AG08396 (cell line): ENCODE results near the gene GAL3ST3.
A peak's percentile ranks its signal among the peaks of the same experiment; 100 is the strongest.
"Not testable (repeated sequence)": the region's sequence is repeated elsewhere in the genome, so short reads cannot be mapped to it uniquely, and the experiment has no call there.

ENCODE experiments used
- DNase-seq: peaks from one replicate; pipeline ENCODE4 v3.0.0; 2012; ENCODE audit warnings: low spot score, mixed read lengths

The GAL3ST3 gene, protein sequence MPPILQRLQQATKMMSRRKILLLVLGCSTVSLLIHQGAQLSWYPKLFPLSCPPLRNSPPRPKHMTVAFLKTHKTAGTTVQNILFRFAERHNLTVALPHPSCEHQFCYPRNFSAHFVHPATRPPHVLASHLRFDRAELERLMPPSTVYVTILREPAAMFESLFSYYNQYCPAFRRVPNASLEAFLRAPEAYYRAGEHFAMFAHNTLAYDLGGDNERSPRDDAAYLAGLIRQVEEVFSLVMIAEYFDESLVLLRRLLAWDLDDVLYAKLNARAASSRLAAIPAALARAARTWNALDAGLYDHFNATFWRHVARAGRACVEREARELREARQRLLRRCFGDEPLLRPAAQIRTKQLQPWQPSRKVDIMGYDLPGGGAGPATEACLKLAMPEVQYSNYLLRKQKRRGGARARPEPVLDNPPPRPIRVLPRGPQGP

DNA sequence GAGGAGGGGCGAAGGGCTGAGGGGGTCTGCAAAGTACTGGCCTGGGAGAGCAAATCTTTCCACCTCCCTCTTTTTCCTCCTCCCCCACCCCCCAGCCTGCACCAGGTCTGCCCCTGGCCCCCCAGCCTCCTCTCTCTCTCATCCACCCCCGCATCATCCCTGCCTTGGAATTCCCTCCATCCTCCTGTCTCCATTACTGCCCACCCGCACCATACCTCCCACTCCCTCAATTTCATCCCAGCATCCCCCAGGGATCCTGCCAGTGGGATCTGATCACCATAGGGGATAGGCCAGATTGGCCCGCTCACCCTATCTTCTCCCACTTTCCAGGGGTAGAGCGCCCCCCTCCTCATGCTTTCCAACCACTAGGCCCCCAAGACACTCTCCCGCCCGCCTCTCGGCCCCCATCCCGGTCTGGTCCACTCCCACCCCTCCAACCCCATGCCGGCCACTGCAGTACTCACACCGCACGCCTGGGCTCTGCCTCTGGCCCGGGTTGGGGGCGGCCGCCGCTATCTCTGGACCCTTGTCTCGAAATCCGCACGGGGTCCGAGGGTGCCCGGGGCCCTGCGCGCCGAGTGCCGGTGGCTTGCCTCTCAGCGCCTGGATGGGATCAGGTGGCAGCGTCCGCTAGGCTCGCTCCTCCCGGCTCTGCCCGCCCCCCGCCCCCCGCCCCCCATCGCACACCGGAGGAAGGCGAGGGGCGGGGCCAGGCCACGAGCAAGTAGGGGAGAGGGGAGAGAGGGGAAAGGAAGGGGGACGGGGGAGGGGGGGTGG lies at the start of gene GAL3ST3:
TSS of gene GAL3ST3 (minus strand) at position 615 of the 777 bp plus-strand sequence. CDS start 3,746 bp downstream, outside the sequence.
- no peak for DNase-seq

DNA sequence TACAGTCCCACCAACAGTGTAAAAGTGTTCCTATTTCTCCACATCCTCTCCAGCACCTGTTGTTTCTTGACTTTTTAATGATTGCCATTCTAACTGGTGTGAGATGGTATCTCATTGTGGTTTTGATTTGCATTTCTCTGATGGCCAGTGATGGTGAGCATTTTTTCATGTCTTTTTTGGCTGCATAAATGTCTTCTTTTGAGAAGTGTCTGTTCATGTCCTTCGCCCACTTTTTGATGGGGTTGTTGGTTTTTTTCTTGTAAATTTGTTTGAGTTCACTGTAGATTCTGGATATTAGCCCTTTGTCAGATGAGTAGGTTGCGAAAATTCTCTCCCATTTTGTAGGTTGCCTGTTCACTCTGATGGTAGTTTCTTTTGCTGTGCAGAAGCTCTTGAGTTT lies 43.2 kb upstream of the GAL3ST3 start:
- not testable (repeated sequence) for DNase-seq

DNA sequence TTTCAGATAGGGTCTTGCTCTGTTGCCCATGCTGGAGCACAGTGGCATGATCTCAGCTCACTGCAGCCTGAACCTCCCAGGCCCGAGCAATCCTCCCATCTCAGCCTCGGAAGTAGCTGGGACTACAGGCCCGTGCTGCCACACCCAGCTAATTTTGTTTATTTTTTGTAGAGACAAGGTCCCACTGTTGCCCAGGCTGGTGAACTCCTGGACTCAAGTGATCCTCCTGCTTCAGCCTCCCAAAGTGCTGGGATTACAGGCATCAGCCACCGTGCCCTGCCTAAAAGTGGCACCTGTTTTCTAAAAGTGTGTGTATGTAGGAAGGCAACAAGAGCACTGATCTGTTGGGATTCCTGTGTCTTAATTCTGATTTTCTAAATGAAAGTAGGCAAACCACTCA lies 41.3 kb upstream of the GAL3ST3 start:
- DNase-seq, result no peak

DNA sequence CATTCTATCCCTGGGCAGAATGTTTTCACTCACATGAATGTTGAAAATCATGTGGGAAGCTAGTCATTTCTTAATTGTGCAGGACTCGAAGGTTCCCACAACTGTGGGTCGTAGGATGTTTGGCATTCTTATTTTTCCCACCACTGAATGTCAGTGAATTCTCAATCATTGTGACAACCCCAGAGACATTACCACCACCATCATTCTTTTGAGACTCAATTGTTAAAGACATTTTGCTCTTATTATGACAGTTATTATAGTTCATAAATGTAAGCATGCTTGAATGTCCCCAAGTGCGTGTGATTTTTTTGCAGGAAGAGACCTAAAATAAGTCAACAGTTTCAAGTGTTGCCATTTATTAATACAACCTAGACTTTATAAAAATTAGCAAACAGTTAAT lies 40.1 kb upstream of the GAL3ST3 start:
- DNase-seq, result no peak

DNA sequence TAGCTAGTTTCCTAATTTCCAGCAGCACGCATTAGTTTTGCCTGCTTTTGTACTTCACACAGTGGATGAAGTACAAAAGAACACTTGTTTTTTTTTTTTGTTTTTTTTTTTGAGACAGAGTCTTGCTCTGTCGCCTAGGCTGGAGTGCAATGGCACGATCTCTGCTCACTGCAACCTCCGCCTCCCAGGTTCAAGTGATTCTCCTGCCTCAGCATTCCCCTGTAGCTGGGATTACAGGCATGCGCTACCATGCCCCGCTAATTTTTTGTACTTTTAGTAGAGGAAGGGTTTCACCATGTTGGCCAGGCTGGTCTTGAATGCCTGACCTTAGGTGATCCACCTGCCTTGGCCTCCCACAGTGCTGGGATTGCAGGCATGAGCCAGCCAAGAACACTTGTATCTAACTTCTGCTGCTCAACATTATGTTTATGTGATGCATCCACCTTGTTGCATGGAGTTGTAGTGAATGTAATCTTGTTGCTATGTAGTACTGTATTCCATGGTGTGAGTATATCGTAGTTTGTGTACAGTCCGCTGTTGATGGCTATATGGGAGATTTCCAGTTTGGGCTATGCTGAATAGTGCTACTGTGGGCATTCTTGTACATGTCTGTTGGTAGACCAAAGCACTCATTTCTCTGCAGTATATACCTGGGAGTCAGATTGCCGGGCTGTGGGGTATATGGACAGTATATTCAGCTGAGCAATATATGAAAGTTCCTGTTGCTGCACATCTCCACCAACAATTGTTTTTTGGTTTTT lies 38.4 kb upstream of the GAL3ST3 start:
- DNase-seq, result no peak

DNA sequence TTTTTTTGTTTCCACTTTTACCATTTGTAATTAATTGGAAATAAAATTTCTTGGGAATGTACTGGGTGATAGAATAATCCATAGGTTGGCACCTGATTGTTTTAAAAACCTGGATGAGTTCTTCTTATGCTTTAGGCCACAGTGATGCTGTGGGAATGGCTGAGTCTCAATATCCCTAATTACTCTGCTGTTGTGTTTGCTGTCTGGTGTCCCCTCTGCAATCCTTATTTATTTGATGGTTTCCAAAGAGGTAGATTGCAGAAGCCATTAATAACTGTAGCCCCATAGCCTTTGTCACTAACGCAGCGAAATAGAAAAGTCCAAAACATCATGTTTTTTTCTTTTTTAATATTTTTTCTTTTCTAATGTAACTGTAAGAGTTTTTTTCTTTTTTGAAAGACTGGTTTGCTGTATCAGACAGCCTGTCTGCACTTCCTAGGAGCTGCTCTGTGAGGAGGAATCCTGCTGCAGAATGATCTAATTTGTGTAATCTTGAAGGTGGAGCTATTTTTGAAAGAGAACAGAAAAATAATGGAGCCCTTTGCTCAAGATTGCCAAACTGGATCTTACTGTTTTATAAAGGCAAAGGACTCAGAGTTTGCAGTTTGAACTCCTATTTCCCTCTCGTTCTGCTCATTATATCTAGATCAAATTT lies 36.0 kb upstream of the GAL3ST3 start:
- DNase-seq, result no peak

DNA sequence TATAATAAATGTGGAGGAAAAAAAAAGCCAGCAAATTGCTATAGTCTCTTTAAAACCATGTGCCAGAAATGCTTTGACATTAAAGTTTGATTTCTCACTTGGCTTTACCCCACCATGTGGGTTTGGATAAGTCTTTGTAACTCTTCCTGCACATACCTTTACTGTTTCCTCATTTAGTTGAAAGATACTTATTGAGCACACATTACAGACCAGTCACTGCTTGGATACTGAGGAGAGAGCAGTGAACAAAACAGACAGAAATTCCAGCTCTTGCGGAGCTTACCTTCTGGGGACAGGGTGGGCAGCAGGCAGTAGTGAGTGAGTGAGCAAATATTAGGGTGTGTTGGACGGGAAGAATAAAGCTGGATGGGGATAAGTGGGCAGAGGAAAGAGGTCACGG lies 34.8 kb upstream of the GAL3ST3 start:
- DNase-seq, result no peak

DNA sequence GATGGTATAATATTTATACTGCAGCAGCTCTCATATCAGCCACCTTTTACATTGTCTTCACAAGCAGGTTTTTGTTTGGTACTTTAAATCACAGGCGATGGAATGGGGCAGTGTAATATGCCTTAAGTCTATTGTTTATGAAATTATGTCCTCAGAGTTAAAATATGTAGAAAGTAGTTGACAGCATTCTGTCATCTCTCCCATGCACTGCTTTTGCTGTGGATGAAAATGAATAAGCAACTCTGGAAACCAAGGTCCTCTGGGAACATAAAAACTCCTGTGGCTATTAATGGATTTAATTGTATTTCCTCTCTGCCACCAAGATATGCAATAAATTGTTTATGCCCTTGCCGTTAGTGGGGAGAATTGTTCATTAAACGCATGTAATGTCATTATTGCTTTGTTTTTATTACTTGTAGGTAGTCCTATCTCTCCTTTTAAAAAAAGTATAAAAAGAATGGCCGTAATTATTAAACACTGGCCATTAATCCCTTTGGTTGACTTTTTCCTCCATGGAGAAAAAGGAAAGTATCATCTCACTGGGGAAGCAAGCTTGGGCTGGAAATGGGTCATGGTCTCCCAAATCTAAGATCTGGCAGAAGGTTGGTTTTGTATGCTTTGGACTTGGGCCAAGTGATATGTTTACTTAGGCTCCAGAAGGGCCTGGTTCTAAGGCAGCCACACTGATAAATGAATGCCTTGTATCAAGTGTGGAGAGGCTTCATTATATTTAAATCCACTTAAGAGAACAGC lies 34.2 kb upstream of the GAL3ST3 start:
- no peak for DNase-seq

DNA sequence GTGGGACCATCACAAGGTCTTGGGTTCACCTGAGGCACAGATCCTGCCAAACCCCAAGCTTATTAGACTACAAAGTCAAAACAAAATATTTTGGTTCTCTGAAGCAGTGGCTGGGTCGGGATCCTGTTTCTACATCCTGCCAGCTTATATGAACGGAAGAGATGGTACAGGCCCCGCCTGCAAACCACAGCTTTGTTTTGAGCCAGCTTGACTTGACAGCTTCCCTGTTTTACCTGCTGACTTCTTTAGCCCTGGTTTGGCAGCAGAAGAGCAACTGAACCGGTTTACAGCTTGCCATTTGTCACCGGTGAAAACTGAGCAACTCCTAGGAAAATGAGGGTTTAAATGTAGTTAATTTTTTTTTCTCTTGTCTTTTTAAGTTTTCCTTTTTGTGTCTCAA lies 32.5 kb upstream of the GAL3ST3 start:
- no peak for DNase-seq

DNA sequence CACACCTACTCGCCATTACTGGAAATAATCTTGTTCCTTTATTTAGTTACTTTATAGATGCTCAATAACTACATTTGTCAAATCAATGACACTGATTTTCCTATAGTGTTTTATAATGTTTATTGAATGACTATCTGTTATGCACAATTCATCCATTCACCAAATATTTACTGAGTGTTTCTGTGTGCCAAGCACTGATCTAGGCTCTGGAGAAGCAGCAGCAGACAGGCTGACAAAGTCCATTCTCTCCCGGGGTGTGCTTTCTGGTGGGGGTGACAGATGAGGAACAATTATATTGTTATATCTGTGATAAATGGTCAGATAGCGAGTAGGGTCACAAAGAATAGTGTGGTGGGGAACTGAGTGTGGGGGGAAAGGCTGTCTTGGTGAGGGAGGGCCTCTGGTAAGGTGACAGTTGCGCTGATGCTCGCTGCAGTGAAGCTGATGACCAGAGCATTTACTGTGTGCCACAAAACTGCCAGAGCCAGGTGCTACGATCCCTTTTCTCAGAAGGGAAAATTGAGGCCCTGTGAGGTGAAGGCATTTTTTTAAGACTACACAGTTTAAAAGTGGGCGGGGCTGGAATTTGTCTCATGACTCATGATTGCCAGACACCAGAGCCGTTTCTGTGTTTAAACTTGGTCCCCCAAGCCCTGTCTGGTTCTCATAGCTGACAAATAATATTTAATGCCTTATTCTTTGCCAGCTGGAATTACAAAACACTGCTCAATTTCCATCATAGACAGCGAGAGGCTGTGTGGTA lies 31.3 kb upstream of the GAL3ST3 start:
- peak; percentile 80 for DNase-seq

DNA sequence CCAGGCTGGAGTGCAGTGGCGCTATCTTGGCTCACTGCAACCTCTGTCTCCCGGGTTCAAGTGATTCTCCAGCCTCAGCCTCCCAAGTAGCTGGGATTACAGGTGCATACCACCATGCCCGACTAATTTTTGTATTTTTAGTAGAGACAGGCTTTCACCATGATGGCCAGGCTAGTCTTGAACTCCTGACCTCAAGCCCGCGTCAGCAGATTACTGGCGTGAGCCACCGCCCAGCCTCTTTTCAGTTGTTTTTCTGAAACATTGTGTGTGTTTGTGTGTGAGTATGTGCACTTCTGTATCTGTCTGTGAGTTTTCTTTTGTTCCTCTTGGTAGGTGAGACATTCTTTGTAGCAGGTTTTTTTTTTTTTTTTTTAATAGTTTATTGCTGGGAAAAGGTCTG lies 30.0 kb upstream of the GAL3ST3 start:
- DNase-seq, result not testable (repeated sequence)

DNA sequence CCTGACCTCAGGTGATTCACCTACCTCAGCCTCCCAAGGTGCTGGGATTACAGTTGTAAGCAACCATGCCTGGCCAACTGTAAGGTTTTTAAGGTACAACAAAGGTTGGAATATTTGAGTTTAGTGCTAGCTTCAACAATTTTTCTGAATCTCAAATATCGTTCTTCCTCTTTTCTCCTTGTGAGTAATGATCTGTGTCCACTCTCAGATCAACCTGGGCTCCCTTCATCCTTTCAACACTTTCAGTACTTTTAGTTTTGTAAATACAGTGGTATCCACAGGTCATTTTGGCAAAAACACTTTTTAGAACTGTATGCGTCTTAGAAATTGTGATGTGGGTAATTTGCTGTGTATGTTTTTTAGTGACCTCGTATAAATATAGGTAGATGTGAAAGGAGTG lies 29.0 kb upstream of the GAL3ST3 start:
- no peak for DNase-seq

DNA sequence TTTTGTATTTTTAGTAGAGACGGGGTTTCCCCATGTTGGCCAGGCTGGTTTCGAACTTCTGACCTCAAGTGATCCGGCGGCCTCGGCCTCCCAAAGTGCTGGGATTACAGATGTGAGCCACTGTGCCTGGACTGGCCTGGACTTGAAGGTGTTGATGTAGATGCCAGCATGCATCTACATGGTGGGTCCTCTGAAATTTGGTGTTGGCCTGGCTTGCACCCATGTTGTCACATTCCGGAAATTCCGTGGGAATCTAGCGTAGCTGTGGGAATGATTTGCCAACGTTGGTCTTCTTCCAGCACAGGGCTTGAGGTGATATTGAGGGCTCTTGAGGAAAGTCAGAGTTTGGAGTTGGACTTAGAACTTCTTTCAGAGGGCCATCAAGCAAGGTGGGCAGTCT lies 27.6 kb upstream of the GAL3ST3 start:
- DNase-seq, result no peak

DNA sequence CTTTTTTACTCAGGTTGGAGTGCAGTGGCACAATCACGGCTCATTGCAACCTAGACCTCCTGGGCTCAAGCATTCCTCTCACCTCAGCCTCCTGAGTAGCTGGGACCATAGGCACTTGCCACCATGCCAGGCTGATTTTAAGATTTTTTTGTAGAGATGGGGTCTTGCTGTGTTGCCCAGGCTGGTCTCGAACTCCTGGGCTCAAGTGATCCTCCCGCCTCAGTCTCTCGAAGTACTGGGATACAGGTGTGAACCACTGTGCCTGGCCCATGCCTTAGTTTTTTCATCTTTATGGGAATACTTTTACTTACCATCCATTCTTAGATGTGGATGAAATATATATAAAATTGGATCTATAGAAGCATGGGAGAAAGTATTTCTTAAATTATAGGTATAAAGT lies 26.3 kb upstream of the GAL3ST3 start:
- no peak for DNase-seq

DNA sequence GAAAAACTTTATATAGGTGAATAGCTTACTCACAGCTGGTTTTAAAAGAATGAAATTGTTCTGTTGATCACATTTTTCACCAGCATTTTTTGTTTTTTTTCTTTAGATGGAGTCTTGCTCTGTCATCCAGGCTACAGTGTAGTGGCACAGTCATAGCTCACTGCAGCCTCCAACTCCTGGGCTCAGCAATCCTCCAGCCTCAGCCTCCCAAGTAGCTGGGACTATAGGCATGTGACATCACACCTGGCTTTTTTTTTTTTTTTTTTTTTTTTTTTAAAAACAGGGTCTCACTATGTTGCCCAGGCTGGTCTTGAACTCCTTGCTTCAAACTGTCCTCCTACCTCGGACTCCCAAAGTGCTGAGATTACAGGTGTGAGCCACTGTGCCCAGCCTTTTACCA lies 24.7 kb upstream of the GAL3ST3 start:
- no peak for DNase-seq

DNA sequence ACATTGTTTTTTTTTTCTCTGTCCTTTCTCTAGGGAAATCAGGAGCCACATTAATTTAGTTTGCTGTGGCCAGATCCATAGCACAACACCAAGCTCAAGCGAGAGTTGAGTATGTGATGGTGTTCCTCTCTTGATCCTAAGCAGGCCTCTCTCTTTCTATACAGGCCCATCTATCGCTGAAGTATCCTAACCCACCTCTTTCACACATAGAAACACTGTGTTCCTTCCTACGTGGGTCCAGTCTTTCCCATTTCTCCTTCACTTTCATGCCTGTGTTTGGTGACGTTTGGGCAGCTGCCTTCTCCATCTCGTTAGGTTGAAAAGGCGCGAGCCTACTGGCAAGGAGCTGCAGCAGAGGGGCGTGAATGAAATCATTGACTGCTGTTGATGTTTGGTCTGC lies 23.6 kb upstream of the GAL3ST3 start:
- DNase-seq, result no peak

DNA sequence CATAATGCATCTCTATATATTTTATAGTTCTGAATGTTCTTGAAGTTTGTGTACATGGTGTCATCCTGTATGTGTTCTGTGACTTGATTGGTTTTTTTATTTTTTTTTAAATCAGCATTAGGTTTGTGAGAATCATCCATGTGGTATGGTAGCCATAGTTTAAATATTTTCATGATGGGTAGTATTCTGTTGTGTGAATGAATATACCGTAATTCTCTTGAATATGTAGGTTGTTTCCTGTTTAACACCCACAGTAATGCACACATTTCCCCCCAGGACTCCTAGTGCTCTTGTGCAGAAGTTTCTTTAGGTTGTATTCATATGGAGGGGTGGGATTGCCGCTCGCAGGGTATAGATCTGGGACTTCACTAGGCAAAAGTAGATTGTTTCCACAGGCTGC lies 23.1 kb upstream of the GAL3ST3 start:
- no peak for DNase-seq

DNA sequence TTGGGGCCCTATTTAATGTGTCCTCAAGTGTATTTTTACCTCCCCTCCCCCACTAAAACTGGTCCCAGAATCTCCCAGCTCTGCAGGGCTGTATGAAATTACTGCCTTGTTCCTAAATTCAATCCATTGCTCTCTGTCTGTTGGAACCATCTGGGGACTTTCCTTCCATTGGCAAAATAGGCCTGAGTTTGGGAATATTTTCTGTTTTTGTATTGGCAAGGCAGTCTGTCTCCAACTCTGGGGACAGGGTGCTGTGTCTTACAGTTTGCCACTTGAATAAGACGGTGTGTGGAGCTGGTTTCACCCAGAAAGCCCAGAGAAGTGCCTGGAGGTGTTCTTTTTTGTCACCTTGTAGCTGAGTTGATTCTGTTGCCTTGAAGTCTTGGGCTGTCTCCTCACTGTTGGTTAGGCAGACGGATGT lies 22.4 kb upstream of the GAL3ST3 start:
- no peak for DNase-seq

DNA sequence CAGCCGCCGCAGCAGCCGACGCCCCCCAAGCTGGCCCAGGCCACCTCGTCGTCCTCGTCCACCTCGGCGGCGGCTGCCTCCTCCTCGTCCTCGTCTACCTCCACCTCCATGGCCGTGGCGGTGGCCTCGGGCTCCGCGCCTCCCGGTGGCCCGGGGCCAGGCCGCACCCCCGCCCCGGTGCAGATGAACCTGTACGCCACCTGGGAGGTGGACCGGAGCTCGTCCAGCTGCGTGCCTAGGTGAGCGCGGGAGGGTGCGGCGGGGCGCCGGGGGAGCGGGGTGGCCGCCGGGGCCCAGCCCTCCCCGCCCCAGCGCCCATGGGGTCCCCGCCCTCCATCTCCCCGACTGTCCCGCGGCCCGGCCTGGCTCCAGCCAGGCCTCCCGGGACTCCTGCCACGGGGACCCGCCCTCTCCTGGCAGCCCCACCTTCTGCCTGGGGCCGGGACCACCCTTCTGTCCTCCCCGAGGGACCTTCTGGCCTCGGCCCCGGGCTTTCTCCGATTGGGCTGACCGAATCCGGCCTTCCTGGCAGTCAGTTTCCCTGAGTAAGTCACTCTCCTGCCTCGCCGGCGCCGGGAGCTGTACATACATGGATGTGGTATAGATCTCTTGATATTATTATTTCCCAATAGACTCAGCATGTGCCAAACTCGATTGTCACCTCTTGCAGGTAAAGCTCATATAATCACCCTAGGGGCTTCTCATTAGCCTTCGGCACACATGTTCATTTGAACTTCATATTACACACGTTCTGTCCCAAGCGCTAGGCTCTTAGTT lies 21.8 kb upstream of the GAL3ST3 start:
- DNase-seq, result peak; percentile 50
